Ovary (tissue), 9 donors: ENCODE measurements around the gene SCG3. TPM values are rescaled to one million over a fixed set of nuclear protein-coding genes. Genes with fewer than 3 reads are reported as not detected.

Experiments
- DNase-seq, 5 donors: peaks; one replicate each; pipeline ENCODE4 v3.0.0-alpha.2; 2019 to 2020
- H3K27ac ChIP-seq, 2 donors: fragments of 200-600 bp; one replicate each; pipeline versions ENCODE4 v1.5.1 to v1.8.0; 2019 to 2022
- H3K27me3 ChIP-seq: fragments of 200-600 bp; one replicate; pipeline ENCODE4 v1.8.0; 2022
- H3K36me3 ChIP-seq: fragments of 200-600 bp; sonication (generic); one replicate; pipeline ENCODE4 v1.5.1; 2019
- H3K4me1 ChIP-seq: one replicate; pipeline ENCODE4 v1.8.1; 2013; ENCODE audit warnings: mild to moderate bottlenecking, moderate library complexity; ENCODE audit not compliant: insufficient read depth
- H3K4me3 ChIP-seq: fragments of 200-600 bp; sonication (generic); one replicate; pipeline ENCODE4 v1.5.1; 2017
- H3K9me3 ChIP-seq, 2 donors: fragments of 200-600 bp in 1 of 2; sonication (generic) in 1 of 2; one replicate each; pipeline versions ENCODE4 v1.5.1 to v1.8.1; 2013 to 2019; ENCODE audit warnings: mild to moderate bottlenecking in 1 of 2, moderate library complexity in 1 of 2
- EP300 ChIP-seq: sonication (generic); formaldehyde crosslinking; IDR thresholded peaks from one replicate; pipeline ENCODE4 v1.6.1; 2017; ENCODE audit warnings: antibody characterized with exemption
- POLR2A ChIP-seq: fragments of 450-650 bp; IDR thresholded peaks from one replicate; pipeline ENCODE4 v1.6.1; 2017; ENCODE audit warnings: antibody characterized with exemption, mild to moderate bottlenecking, moderate library complexity
- WGBS, 3 donors: extraction: QIAGEN DNeasy Blood & Tissue Kit in 1 of 3; methylation state at CpG; one replicate each; pipeline versions ENCODE4 v1.1.5 to v1.1.7; 2013 to 2017; 5-methylcytosine and 5-hydroxymethylcytosine counted together
- intact Hi-C, 4 donors: fragments of 100-400 bp; cut with DNase I; formaldehyde crosslinking; loops; one replicate each; pipeline versions ENCODE4 v1.11.0 to v1.15.1; 2022 to 2023
- polyA plus RNA-seq, 2 donors: library from polyadenylated mRNA; stranded (reverse); fragments of 200-250 nt in 1 of 2; fragments of 350-450 nt in 1 of 2; fragmentation: Illumina TruSeq in 1 of 2; extraction: RNeasy Lipid Tissue Mini Kit (QIAGEN cat#74804) in 1 of 2; gene quantifications; one replicate each; pipeline ENCODE4 v1.2.3, GENCODE V29; 2013 to 2014
- total RNA-seq, 7 donors: library from RNA; depleted of rRNA in 2 of 7; stranded (reverse); fragments of >200 nt in 2 of 7; fragmentation: NEBNext Ultra II Directional in 3 of 7; extraction: Animal tissue kit (Norgen Biotek cat#: 25700) in 3 of 7; gene quantifications; one replicate each; pipeline versions ENCODE4 v1.1.0 to v1.2.4, GENCODE V29; 2016 to 2023
- TF ChIP-seq, protein P1 (sequence below), 3 donors: fragments of 450-650 bp in 2 of 3; fragments of 200-600 bp in 1 of 3; IDR thresholded peaks; one replicate each; pipeline versions ENCODE4 v1.5.1 to v1.8.0; 2016 to 2022; ENCODE audit warnings: antibody characterized with exemption in 3 of 3, mild to moderate bottlenecking in 1 of 3
- donor health status: DM: no; HTN: no; CAD: no; lungs with moderate emphysema.
- donor health status: DM: no; HTN: no; CAD: no.
- donor health status: Bipolar disorder and iron deficiency.
- donor health status: DM: yes; HTN: yes; CAD: no.
- donor health status: DM: no; HTN: no; CAD: no.
- donor health status: DM: yes; HTN: yes; CAD: no.

The SCG3 gene
- total and polyA plus RNA-seq, 9 donors: 0.08 to 0.46 (median 0.27) TPM; not detected in 4

DNA sequence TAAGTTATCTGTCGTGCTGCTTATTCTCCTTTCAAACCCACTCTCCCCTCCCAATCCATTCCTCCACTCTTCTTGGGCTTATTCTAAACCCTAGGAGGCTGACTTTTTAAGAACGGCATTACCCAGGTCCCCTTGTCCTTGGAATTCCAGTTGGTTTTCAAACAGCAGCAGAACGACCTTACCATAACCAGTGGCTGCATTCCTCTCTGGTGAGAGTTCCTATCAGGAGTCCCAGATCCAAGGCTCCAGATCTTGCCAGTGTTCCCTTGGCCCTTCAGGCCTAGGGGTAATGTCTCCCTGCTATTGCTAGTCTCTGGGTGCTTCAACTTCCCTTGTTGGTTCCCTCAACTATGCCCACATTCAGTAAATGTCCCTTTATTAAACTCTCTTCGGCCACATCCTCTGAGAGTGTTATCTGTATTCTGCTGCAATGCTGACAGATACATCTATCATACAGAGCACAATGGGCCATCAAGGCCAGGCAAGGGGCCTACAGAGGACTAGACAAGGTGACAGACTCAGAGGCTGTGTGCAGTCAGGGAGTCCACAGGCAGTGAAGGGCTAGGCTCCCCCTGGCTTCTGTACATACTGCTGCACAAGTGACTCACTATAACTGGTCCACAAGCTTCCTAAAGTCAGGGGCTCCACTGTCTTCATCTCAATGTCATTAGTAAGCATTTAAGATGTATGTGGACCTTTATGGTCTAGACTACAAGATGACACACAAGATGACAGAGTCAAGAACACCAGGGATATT lies 46.0 kb downstream of the SCG3 start:
- WGBS, 3 donors: 54 to 60% (median 54%) methylated on average over 4 of the region's 4 CpGs
- intact Hi-C loops: no loop called here

DNA sequence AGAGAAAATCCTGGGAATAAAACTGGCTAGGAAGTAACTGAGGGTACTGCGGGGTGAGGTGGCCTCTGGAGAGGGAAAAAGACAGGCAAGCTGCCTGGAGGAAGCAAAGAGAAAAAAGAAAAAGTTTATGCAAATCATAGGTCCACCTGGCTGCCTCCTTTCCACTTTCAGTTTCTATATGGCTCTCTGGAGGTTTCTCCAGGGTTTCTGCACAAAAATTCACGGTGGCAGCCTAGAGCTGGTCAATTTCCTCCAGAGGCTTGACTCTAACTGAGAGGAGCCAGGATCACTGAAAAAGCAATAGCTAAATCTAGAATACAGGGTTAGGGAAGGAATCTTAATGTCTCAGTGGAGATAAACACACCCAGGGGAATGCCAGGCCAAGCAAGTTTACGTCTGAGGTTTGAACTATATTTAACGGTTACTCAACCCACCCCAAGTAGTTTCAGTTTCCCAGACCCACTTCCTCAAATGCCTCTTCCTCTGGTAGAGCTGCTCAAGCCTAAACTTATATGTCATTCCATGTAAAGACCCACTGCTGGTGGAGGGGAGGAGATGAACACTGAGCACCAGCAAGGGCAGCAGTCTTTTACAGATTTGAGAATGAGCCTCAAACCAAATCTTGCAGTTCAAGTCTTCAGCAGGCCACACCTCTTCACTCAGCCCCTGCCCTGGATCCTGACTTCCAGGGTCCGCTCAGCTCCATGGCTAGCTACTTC lies 50.4 kb downstream of the SCG3 start:
- WGBS, 3 donors: 32 to 39% (median 35%) methylated on average over 5 of the region's 5 CpGs
- TF ChIP-seq POLR2A (no peak), EP300 (no peak)
- TF ChIP-seq, protein P1, sequence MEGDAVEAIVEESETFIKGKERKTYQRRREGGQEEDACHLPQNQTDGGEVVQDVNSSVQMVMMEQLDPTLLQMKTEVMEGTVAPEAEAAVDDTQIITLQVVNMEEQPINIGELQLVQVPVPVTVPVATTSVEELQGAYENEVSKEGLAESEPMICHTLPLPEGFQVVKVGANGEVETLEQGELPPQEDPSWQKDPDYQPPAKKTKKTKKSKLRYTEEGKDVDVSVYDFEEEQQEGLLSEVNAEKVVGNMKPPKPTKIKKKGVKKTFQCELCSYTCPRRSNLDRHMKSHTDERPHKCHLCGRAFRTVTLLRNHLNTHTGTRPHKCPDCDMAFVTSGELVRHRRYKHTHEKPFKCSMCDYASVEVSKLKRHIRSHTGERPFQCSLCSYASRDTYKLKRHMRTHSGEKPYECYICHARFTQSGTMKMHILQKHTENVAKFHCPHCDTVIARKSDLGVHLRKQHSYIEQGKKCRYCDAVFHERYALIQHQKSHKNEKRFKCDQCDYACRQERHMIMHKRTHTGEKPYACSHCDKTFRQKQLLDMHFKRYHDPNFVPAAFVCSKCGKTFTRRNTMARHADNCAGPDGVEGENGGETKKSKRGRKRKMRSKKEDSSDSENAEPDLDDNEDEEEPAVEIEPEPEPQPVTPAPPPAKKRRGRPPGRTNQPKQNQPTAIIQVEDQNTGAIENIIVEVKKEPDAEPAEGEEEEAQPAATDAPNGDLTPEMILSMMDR (IDR thresholded peaks at IDR 0.05): no peak
- no peaks in the 10 kb centered on the region for H3K9me3 ChIP-seq
- peak overlapping the region; percentile 5 for H3K4me3 ChIP-seq
- H3K36me3 ChIP-seq: no peaks in the 10 kb centered on the region
- H3K27ac ChIP-seq: peak overlapping the region; percentile 24 to 47
- H3K4me1 ChIP-seq: peaks cover 20% of the 10 kb centered on the region
- intact Hi-C loops: no loop called here
- DNase-seq: no peak
- H3K27me3 ChIP-seq: no peaks in the 10 kb centered on the region

More for the DNA sequence above, 46.0 kb downstream of the SCG3 start:
- no peaks in the 10 kb centered on the region for H3K36me3 ChIP-seq
- no peak for DNase-seq
- H3K27me3 ChIP-seq: no peaks in the 10 kb centered on the region
- peaks cover 21% of the 10 kb centered on the region for H3K4me1 ChIP-seq
- no peak for TF ChIP-seq EP300
- TF ChIP-seq, protein P1 (IDR thresholded peaks at IDR 0.05): no peak
- no peak for TF ChIP-seq POLR2A
- peak overlapping the region in 1 of 2 donors; percentile 11 for H3K27ac ChIP-seq
- H3K9me3 ChIP-seq: no peaks in the 10 kb centered on the region
- H3K4me3 ChIP-seq: no peak overlapping the region

DNA sequence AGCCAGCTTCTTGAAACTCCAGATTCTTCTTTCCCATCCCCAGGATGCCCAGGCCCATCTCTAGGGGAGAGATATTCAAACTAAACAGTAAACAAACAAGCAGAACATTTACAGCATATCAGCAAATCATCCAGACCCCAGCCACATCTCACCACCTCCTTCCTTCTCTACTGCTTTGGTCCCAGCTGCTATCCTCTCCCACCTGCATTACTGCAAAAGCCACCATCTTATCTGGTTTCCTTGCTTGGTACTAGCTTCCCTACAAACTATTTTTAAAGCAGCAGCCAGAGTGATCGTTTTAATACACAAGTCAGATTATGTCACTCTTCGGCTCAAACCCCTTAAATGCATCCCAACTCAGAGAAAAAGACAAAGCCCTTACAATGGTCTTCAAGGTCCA lies 51.3 kb downstream of the SCG3 start:
- Histone ChIP-seq H3K4me1 (peaks cover 12% of the 10 kb centered on the region), H3K4me3 (no peak overlapping the region), H3K27me3 (no peaks in the 10 kb centered on the region), H3K27ac (peak overlapping the region in 1 of 2 donors; percentile 47), H3K9me3 (no peaks in the 10 kb centered on the region), H3K36me3 (no peaks in the 10 kb centered on the region)
- TF ChIP-seq POLR2A (no peak), EP300 (no peak)
- TF ChIP-seq, protein P1 (IDR thresholded peaks at IDR 0.05): no peak
- intact Hi-C loops: no loop called here
- DNase-seq: no peak
- 80 to 83% (median 82%) methylated on average over 2 of the region's 2 CpGs for WGBS, 3 donors

DNA sequence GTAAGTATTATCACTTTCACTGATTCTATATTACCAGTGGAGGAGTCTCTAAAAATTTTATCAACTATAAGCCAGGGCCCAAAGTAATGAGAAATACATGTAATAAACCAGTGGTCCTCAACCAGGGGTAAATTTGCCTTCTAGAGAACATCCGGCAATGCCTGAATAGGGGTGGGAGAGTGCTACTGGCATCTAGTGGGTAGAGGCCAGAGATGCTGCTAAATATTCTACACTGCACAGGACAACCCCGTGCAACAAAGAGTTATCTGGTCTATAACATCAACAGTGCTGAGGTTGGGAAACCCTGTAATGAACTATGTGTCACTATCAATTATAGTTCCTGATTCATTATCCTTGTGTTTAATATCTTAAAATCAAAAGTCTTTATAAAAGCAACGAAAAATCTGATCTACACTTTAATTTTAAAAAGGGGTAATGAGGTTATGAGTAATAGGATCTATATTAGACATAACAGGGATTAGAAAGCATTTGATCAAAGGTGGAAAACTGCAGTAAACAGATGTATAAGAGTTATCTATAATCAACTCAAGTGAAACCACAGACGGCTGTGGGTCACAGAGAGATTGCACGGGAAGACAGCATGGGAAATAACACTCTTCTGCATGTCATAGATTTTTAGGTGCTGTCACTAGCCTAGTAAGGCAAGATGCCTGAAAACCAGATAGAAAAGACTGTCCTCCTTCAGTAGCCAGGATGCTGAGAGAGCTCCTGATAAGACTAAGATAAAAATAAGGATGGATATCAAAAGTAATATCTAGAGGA lies 54.1 kb downstream of the SCG3 start:
- H3K9me3 ChIP-seq: no peaks in the 10 kb centered on the region
- peaks cover 14% of the 10 kb centered on the region for H3K4me1 ChIP-seq
- no peaks in the 10 kb centered on the region for H3K36me3 ChIP-seq
- no peak overlapping the region for H3K27ac ChIP-seq
- H3K4me3 ChIP-seq: no peak overlapping the region
- no peak for DNase-seq
- no peaks in the 10 kb centered on the region for H3K27me3 ChIP-seq
- intact Hi-C loops: no loop called here
- TF ChIP-seq EP300 (no peak), POLR2A (no peak)
- TF ChIP-seq, protein P1 (IDR thresholded peaks at IDR 0.05): no peak
- WGBS, 3 donors: 68 to 78% (median 76%) methylated on average over 5 of the region's 5 CpGs
